Thyroid gland (tissue), 4 donors: ENCODE data around the gene PDE11A.

ENCODE experiments used
- CTCF ChIP-seq, 6 experiments: fragments of 200-600 bp in 3 of 6; fragments of 450-650 bp in 3 of 6; sonication (generic) in 3 of 6; IDR thresholded peaks; one replicate each; pipeline ENCODE4 v1.5.1; 2016 to 2019; ENCODE audit warnings: antibody characterized with exemption in 6 of 6, mild to moderate bottlenecking in 2 of 6, inconsistent platforms in 1 of 6, moderate library complexity in 1 of 6
- POLR2A ChIP-seq, 2 donors: fragments of 450-650 bp; IDR thresholded peaks; one replicate each; pipeline ENCODE4 v1.6.1; 2017; ENCODE audit warnings: antibody characterized with exemption in 2 of 2, mild to moderate bottlenecking in 2 of 2, moderate library complexity in 1 of 2

DNA sequence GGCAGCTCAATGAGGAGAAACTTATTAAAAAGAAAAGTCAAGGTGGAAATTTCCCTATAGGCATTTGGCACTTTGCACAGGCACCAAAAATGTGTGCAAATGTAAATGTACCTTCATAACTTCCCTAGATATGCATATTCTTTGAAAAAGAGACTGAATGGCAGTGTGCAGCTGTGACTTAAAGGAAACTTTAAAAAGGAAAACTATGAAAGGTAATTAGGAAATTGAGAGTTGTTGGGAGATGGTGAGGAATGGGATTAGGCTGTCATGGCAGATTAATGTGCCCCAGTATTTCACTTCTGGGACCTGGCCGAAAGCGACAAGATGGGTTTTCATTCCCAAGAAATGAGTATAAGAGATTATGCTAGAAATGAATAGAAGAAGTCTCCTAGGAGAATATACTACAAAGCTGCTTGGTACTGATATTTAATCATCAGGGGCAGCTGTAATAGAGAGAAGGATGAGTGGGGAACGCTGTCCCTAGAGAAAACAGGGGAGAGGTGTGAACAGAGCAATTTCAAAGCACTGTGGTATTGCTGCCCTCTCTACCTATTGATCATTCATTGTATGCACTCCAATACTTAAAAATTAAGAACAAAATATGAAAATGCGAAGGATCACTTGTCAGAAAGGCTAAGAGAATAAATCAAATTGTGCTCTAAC lies 366.9 kb downstream of the PDE11A start:
- TF ChIP-seq POLR2A (IDR thresholded peaks at IDR 0.05): no peak
- TF ChIP-seq CTCF (IDR thresholded peaks at IDR 0.05): no peak
